Transverse colon (tissue), 4 donors: ENCODE measurements around the gene GOLM1.

Source experiments
- POLR2A ChIP-seq: fragments of 450-650 bp; IDR thresholded peaks from one replicate; pipeline ENCODE4 v1.6.1; 2016; ENCODE audit warnings: antibody characterized with exemption, mild to moderate bottlenecking, moderate library complexity
- POLR2AphosphoS5 ChIP-seq, 3 donors: sonication (generic); formaldehyde crosslinking; IDR thresholded peaks; one replicate each; pipeline ENCODE4 v1.6.1; 2016; ENCODE audit warnings: antibody characterized with exemption in 3 of 3
- TF ChIP-seq, protein P1 (sequence below), 5 experiments: fragments of 200-600 bp in 3 of 5; fragments of 450-650 bp in 2 of 5; sonication (generic) in 3 of 5; IDR thresholded peaks; 1 replicate in 2 of 5; 2 replicates in 3 of 5; pipeline ENCODE4 v1.5.1; 2016 to 2017; ENCODE audit warnings: antibody characterized with exemption in 5 of 5, inconsistent platforms in 3 of 5, mild to moderate bottlenecking in 2 of 5, moderate library complexity in 1 of 5

DNA sequence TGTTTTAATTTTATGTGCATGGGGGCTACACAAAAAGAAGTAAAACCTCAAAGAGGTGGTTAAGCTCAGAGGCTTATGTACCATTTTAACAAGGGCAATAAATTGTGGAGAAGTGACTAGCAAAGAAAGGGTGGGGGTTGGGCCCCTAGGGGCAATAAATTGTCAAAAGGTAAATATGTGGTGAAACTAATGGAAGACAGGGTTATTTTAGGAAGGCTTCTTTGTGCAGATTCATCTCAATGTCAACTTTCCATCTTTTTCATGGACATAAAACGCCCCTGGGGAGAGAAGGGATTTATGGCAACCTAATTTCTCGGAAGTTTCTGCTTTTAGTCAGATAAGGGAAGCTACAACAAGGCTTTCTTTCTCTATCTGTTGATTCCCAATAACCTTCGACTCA is 42.5 kb upstream of the GOLM1 start:
- no peak for TF ChIP-seq POLR2A
- TF ChIP-seq, protein P1, sequence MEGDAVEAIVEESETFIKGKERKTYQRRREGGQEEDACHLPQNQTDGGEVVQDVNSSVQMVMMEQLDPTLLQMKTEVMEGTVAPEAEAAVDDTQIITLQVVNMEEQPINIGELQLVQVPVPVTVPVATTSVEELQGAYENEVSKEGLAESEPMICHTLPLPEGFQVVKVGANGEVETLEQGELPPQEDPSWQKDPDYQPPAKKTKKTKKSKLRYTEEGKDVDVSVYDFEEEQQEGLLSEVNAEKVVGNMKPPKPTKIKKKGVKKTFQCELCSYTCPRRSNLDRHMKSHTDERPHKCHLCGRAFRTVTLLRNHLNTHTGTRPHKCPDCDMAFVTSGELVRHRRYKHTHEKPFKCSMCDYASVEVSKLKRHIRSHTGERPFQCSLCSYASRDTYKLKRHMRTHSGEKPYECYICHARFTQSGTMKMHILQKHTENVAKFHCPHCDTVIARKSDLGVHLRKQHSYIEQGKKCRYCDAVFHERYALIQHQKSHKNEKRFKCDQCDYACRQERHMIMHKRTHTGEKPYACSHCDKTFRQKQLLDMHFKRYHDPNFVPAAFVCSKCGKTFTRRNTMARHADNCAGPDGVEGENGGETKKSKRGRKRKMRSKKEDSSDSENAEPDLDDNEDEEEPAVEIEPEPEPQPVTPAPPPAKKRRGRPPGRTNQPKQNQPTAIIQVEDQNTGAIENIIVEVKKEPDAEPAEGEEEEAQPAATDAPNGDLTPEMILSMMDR (IDR thresholded peaks at IDR 0.05) = no peak
- TF ChIP-seq POLR2AphosphoS5 (IDR thresholded peaks at IDR 0.05) = no peak
